ENCODE results near the gene ANKRD27.

The ANKRD27 gene

DNA sequence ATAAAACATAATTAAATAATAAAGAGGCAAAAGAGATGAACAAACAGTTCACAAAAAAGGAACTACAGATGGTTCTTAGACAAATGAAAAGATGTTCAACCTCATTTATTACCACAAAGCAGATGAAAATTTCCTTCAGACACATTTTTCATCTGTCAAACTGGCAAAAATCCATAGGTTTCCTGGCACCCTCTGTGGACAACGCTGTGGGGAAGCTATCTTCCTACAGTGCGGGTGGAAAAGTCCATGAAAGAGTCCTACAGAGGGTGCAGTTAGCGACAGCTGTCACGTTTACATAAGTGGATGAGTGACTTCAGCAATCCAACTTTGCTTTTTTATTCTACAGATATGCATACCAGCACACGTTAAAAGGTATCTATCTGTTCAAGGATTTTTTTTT lies 124.3 kb downstream of the ANKRD27 start:
- DNase-seq (ENCODE audit: low spot score) = no peak

All from NAMALWA (cell line).